NCI-H1436 (cell line): Measurements from ENCODE around the gene LYG1.
"Not testable (repeated sequence)": the region's sequence is repeated elsewhere in the genome, so short reads cannot be mapped to it uniquely, and the experiment has no call there.

Source experiments
- DNase-seq: peaks from one replicate; lab custom pipeline; 2025; lab: John Stamatoyannopoulos, UW

LYG1 gene

DNA sequence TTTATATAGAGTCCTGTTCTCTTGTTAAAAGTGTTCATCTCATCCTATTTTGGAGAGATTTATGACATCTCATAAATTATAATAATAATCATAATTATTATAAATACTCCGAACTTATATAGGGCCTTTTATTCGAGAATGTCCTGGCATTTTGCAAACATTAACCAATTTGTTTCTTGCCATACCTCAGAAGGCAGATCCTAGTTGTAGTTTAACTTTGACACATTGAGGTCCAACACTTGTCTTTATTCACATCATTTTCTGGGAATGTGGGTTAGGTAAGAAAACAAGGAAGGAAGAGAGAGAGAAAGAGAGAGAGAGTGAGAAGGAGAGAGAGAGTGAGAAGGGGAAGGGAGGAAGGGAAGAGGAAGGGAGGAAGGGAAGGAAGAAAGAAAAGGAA is at the start of gene LYG1:
TSS of gene LYG1 (minus strand) at position 101 of the 400 bp plus-strand sequence. CDS start 5,527 bp downstream, outside the sequence.
- DNase-seq = not testable (repeated sequence)

DNA sequence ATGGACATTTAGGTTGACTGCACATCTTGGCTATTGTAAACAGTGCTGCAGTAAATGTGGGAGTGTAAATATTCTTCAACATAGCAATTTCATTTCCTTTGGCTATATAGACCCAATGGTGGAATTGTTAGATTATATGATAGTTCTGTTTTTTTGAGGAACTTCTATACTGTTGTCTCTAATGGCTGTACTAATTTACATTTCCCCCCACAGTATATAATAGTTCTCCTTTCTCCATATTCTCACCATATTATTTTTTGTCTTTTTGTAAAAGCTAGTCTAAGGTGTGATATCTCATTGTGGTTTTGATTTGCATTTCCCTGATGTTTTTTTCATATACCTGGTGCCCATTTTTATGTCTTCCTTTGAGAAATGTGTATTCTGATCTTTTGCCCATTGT is 49.2 kb upstream of the LYG1 start:
- DNase-seq = no peak

DNA sequence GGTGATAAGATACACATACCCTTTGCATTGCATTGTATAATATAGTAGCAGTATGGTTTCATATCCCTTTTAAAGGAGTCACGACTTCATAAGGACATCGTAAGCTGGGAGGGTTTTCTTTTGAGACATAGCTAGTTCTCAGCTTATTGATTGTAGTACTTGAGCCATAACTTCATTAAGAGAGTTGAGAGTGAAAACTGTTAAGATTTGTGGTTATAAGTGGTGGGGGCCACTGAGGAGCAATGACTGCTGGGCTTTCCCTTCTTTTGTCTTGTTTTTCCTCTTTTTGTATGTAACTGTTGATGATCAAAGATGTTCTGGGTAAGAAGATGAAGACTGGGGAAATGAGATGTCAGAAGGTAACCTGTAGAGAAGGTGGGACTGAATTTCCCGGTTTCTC is 47.2 kb upstream of the LYG1 start:
- DNase-seq = no peak

DNA sequence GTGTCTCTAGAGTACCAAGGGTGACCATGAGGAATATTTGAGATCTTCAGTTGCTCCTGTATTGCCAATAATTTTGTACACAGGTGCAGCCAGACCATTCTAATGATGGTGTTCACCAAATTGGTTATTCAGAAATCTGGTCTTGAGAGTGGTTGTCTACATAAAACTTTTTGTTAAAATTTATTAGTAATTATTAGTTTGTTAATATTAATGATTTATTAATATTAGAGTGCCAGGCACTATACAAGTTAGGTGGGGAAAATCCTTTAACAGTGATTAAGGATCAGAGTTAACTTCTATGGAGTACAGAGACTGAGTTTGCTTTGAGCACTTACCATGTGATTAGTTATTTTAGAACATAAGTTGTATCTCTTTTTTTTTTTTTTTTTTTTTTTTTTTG is 45.2 kb upstream of the LYG1 start:
- DNase-seq = no peak

DNA sequence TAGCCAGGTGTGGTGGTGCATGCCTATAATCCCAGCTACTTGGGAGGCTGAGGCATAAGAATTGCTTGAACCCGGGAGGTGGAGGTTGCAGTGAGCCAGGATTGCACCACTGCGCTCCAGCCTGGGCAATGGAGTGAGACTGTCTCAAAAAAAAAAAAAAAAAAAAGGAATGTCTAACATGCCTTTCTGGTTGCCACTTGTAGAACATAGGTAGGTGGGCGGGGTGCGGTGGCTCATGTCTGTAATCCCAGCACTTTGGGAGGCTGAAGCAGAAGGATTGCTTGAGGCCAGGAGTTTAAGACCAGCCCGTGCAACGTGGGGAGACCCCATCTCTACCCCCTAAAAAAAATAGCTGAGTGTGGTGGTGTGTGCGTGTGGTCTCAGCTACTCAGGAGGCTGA is 44.4 kb upstream of the LYG1 start:
- not testable (repeated sequence) for DNase-seq

DNA sequence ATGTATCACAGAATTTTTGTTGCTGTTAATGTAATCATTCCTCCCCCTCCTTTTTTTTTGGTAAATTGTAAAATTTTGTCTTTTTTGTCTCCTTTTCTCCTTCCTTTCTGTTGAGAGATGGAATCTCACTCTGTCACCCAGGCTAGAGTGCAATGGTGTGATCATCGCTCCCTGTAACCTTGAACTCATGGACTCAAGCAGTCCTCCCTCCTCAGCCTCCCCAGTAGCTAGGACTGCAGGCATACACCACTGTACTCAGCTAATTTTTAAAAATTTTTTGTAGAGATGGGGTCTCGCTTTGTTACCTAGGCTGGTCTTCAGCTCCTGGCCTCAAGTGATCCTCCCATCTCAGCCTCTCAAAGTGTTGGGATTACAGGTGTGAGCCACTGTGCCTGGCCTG is 41.5 kb upstream of the LYG1 start:
- no peak for DNase-seq

DNA sequence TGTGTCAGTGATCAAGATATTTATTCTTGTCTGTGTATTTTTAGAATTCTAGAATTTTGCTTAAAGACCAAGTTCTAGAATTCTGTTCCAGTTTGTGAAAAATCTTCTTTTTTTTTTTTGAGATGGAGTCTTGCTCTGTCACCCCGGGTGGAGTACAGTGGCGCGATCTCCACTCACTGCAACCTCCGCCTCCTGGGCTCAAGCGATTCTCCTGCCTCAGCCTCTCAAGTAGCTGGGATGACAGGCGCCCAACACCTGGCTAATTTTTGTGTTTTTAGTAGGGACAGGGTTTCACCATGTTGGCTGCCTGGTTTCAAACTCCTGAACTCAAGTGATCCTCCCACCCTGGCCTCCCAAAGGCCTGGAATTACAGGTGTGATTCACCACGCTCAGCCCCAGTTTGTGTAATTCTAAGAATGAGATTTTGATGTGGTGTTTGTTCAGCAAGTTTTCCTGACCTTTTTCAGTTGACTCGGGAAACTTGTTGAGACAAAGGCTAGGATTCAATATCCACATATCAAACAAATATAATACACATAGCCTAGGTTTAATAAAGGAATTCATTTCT is 39.8 kb upstream of the LYG1 start:
- DNase-seq = no peak

DNA sequence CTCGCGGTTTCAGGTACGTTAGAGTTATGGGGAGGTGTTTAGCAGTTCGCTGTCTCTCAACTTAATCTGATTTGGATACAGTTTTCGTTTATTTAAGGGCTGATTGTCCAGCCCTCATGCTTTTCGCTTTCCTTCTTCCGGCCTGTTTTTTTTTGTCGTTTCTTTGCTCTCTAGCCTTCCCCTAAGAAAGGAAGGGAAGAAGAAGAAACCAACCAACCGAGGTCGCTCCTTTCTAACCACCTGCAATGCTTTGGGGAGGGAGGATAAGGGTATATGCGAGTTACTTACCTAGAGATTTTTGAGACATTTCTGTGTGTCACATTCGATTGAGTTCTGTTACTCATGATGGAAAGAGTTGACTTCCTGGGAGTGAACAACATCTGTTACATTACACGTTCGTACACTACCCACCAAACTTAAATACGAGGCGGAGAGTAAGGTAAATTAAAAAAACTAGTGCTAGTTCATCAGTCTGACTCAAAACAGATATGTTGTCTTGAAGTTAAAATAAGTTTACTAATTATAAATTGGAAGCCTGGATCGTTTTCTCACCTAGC is 37.1 kb upstream of the LYG1 start:
- DNase-seq = no peak

DNA sequence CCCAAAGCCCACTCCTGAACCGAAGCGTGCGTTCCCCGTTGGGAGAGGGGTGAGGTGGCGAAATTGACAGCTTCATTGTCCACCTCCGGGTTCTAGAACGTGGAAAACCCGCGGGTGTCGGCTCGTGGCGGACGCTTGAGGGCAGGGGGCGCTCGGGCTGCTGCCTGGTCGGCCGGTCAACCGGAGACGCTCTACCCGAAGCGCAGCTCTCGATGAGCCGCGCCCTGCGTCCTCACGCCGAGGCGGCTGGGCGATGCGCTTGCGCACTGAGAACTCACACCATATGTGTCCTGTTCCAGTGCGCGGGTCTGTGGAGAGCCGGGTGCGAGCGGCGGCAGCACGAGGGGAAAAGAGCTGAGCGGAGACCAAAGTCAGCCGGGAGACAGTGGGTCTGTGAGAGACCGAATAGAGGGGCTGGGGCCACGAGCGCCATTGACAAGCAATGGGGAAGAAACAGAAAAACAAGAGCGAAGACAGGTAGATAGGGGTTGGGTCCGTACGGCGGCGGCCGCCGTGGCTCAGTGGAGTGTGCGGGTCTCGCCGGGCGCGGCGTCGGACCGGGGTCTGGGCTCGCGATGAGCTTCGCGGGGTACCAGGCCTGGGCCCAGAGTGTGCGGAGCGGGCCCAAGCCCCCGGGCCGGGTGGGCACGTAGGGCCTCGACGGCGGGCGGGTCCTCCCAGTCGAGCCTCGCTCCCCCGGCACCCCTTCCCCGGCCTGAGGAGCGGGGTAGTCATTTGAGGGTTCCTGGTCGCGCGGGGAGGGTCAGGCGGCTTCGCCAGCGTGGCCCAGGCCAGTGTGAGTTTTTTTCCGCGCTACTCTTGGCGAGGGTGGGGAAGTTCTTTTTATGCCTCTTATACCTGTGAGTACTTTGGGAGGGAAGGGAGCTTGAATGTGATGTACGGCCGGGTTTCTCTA is 36.4 kb upstream of the LYG1 start, which contains the start of gene EIF5B:
TSS of gene EIF5B (plus strand) at position 277 of the 916 bp plus-strand sequence. CDS start at position 443, 166 bp downstream.
- peak; percentile 94 for DNase-seq

DNA sequence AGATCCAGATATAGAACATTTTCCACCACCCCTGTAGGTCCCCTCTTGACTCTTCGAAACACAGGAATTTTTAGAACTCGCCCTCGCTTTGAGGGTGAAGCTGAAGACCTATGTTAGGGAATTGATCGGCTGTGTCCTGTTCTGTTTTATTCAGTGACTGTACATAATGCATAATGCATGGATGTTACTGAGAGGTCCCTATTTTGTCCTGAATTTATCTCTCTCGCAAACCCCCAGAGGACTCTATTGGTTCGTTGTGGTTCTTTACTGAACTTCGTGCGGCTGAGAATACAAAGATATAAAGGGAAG is 35.8 kb upstream of the LYG1 start:
- no peak for DNase-seq

DNA sequence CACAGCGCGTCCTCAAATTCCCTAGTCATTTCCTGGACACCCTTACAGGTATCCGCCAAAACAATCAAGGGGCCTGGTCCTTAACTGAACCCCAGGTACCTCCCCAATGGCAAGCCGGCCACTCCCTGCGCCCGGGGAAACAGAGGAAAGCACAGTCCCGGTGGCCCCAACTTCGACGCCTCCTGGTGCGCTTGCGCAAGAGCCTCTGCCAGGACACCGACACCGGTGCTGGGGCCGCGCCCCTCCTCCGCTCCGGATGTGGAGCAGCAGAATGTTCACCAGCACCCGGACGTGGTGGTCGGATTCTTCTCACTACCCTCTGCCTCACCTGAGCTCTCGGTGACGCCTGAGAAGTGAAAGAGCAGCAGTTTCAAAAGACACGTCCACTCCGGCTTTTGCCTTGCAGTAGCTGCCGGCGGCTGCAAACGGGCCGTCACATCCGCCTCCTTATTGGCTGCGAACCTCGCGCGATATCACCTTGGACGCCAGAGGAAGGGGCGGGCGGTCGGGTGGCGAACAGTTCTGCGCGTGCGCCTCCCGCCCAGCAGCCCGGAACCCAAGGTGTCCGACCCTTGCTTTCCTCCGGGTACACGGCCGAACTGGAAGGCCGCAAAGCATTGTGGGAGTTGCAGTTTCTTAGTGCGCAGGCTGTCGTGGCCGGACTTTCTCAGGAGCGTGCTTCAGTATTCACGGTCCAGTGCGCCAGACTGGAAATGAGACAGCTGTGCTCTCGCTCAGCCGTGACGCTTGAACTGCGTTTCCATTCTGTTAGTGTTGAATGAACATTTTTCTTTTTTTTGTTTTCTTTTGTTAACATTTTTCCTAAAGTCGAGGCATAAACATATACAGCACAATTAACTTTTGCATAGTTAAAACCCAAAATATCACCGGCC is 35.2 kb upstream of the LYG1 start, which contains the start of gene TXNDC9:
TSS of gene TXNDC9 (minus strand) at position 423 of the 893 bp plus-strand sequence. CDS start 3,123 bp downstream, outside the sequence.
- peak; percentile 99 for DNase-seq

DNA sequence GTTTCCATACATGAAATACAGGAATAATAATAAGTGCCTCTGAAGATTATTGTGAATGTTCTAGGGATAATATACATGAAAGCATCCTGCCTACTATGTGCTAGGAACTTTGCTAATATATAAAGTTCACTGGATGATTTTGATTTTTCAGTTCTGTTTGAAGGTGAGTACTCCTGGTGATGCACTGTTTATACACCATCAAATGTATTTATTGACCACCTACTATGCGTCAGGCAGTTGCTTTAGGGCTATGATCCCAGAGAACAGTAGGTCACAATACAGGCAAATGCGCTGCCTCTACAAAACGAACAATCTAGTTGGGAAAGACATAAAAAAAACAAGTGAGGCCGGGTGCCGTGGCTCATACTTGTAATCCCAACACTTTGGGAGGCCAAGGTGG is 24.4 kb upstream of the LYG1 start:
- DNase-seq = no peak

DNA sequence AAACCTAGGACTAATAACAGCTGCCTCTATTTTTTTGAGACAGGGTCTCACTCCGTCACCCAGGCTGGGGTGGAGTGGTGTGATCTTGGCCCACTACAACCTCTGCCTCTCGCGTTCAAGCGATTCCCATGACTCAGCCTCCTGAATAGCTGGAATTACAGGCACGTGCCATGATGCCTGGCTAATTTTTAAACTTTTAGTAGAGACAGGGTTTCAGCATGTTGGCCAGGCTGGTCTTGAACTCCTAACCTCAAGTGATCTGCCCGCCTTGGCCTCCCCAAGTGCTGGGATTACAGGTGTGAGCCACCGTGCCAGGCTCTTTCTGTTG is 16.8 kb upstream of the LYG1 start:
- not testable (repeated sequence) for DNase-seq

DNA sequence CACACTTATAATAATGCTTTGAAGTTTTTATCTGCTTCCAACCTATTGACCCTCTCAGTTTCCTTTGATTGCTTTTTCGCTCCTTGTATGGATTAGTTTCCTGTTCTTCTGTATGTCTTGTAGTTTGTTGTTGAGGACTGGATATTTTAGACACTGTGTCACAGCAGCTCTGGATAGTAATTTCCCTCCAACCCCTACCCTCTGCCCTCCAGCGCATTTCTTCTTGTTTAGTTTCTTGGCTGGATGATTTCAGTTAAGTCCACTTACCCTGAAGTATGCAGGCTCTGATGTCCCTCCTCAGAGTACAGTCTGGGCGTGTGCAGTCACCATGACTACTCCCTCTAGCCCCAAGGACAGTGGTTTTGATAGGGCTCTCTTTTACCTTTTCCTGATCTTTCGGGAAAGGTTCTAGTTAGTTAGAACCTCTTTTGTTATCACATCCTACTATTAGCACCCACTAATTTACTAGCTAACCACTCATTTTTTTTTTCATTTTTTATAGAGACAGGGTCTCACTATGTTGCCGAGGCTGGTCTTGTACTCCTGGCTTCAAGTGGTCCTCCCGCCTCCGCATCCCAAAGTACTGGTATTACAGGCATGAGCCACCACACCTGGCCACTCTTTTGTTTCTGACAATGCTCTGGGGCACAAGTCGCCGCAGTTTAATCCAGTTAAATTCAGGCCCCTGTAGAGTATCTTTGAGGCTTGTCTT is 16.3 kb upstream of the LYG1 start:
- DNase-seq = no peak

DNA sequence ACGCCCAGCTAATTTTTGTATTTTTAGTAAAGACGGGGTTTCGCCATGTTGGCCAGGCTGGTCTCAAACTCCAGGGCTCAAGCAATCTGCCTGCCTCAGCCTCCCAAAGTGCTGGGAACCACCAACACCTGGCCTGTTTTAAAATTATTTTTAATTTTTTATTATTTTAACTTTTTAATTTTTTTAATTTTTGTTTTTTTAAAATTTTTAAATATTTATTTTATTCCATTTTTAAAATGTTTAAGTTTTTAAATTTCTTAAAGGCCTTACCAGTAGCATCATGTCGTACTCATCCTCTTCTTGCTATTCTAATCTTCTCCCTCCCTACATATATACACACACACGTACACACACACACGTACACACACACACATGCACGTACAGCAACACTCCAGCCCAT is 1.4 kb downstream of the LYG1 start:
- DNase-seq = no peak

DNA sequence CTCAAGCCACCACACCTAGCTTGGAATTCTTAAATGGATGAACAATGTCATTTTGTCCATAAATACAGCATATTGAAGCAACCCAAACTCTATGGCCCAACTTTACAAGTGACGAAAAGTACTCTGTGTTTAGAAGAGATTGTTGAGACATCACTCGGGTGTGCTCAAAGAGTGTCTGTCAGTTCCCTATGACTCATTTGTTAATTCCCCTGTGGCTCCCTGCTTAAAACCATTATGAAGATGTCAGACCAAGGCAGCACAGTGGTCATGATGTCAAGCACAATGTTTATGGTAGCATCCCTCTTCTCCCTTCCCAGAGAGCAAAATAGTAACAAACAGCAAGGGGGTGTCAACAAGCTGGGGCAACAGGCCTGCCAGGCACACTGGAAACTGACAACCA is 3.0 kb downstream of the LYG1 start:
- no peak for DNase-seq

DNA sequence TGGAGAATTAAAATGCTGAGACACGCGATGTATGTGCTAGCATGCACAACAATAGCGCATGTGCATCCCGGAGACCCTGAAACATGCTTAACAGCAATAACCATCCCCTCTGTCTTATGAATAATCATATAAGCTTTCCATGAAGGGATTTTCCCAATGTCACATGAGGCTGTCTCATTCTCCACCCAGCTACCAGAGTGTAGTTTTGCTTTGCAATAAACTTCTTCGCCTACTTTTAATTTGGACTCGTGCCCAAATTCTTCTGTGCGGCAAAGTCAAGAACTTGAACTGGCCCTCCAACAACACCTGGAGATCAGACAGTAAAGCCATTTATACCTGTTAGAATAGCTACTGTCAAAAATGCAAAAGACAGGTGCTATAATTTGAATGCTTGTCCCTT is 15.5 kb downstream of the LYG1 start:
- no peak for DNase-seq

DNA sequence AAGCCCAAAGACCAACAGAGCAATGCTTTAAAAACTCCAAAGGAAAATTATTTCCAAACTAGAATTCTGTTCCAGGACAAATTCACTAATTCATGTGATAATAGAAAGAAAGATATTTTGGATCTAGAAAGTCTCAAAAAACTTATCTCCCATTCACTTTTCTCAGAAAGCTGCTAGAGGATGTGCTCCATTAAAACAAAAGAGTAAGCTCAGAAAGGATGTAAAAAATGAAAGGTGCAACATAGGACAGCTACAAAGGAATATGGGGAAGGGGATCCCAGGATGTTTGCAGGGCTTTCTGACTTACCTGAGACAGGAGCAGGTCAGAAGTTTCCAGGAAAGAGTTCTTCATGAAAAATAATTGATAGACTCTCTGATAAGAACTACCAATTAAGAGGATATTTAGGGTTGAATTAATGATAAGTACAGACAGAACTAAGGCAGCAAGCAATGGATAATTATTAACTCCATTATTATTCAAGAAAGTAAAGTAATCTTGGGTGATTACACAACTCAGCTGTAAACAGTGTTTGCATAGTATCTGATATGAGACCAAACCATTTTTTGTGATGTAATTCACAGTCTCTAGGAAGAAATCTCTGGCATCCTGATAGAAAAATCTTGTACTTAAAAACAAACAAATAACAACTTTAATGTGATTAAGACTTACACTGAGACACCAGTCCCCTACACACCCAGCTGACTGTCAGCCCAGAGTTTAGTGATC is 20.9 kb downstream of the LYG1 start:
- no peak for DNase-seq

DNA sequence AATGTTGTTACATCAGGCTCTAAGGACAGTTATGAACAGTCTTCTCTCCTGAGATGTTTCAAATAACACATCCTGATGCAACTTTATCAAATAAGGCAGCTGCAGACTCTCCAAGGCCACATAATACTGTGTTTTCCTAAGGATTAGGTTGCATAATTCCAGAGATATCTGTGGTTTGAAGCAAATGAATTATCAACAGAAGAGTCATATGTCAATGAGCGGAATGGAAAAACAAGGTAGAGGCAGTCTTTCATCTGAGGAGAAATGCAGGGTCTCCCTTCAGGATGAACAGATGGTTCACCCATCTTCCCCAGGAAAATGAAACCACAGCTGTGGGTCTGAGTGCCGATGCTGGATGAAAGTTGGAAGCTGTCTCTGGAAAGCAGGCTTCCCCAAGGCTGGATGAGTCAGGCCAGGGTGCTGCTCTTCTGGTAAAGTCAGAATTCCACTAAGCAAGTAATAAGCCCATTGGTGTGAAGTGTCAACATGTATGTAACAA is 22.2 kb downstream of the LYG1 start:
- DNase-seq = no peak

DNA sequence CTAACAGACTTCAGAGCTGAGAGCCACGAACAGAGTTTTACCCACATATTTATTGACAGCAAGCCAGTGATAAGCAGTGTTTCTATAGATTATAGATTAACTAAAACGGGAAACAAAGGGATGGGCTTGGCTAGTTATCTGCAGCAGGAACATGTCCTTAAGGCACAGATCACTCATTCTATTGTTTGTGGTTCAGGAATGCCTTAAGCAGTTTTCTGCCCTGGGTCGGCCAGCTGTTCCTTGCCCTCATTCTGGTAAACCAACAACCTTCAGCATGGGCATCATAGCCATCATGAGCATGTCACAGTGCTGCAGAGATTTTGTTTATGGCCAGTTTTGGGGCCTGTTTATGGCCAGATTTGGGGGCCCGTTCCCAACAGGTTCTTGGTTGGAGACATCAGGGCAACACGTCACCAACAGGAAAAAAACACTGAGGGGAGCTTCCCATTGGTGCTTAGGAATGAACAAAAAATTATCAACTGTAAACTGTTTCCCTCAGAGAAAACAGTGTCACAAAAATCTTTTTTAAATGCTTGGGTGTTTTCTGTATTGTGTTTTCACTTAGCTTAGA is 22.7 kb downstream of the LYG1 start:
- not testable (repeated sequence) for DNase-seq
